ENCODE measurements around the gene FAXC.

The FAXC gene

DNA sequence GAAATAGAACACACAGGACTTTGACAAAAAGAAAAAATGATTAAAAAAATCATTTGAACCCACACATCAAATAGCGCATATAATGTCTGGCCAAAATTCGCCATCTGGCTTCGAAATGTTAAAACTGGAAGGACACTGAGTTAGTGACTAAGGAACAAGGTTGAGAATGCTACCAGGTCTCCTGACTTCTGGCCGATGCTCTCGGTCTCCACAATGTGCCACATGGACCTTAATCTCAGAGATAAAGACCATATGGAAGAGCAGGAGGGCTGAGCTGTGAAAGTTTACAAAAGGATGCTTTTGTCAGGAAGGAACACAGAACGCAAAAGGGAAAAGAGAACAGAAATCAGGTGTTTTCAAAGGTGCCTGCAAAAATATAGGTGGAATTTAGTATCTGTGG, 54.7 kb downstream of the FAXC start:
- no peak for TF ChIP-seq RAD21 (IDR thresholded peaks at IDR 0.05; ENCODE audit: low read depth)
- no peak for TF ChIP-seq CREB1 (IDR thresholded peaks at IDR 0.05; ENCODE audit: low read depth)
- no peak for TF ChIP-seq MAX (IDR thresholded peaks at IDR 0.05)
- TF ChIP-seq ZBTB7A (IDR thresholded peaks at IDR 0.05; ENCODE audit: low read depth): no peak
- TF ChIP-seq NFIC (IDR thresholded peaks at IDR 0.05): no peak
- no peak for TF ChIP-seq EGR1 (IDR thresholded peaks at IDR 0.05)
- TF ChIP-seq CEBPB (IDR thresholded peaks at IDR 0.05): no peak
- no peak for TF ChIP-seq EP300 (IDR thresholded peaks at IDR 0.05; ENCODE audit: borderline replicate concordance)
- TF ChIP-seq, protein P1, sequence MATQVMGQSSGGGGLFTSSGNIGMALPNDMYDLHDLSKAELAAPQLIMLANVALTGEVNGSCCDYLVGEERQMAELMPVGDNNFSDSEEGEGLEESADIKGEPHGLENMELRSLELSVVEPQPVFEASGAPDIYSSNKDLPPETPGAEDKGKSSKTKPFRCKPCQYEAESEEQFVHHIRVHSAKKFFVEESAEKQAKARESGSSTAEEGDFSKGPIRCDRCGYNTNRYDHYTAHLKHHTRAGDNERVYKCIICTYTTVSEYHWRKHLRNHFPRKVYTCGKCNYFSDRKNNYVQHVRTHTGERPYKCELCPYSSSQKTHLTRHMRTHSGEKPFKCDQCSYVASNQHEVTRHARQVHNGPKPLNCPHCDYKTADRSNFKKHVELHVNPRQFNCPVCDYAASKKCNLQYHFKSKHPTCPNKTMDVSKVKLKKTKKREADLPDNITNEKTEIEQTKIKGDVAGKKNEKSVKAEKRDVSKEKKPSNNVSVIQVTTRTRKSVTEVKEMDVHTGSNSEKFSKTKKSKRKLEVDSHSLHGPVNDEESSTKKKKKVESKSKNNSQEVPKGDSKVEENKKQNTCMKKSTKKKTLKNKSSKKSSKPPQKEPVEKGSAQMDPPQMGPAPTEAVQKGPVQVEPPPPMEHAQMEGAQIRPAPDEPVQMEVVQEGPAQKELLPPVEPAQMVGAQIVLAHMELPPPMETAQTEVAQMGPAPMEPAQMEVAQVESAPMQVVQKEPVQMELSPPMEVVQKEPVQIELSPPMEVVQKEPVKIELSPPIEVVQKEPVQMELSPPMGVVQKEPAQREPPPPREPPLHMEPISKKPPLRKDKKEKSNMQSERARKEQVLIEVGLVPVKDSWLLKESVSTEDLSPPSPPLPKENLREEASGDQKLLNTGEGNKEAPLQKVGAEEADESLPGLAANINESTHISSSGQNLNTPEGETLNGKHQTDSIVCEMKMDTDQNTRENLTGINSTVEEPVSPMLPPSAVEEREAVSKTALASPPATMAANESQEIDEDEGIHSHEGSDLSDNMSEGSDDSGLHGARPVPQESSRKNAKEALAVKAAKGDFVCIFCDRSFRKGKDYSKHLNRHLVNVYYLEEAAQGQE (IDR thresholded peaks at IDR 0.05; ENCODE audit: low read depth): no peak
- no peak for TF ChIP-seq TEAD4 (IDR thresholded peaks at IDR 0.05)

DNA sequence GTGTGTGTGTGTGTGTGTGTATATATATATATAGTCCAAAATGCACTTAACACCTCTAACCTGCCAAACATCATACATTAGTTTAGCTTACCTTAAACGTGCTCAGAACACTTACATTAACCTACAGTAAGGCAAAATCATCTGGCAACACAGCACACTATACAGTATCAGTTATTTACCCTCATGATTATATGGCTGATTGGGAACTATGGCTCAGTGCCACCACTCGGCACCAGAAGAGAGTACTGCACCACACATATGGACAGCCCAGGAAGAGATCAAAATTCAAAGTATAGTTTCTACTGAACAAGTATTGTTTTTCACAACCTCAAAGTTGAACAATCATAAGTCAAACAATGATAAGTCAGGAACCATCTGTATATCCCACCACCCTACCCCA, 59.8 kb downstream of the FAXC start:
- no peak for TF ChIP-seq TEAD4 (IDR thresholded peaks at IDR 0.05)
- no peak for TF ChIP-seq CREB1 (IDR thresholded peaks at IDR 0.05; ENCODE audit: low read depth)
- TF ChIP-seq EP300 (IDR thresholded peaks at IDR 0.05; ENCODE audit: borderline replicate concordance): no peak
- TF ChIP-seq FOXM1 (IDR thresholded peaks at IDR 0.05; ENCODE audit: borderline replicate concordance, low read depth): no peak
- TF ChIP-seq MAX (IDR thresholded peaks at IDR 0.05): no peak
- TF ChIP-seq TAF1 (IDR thresholded peaks at IDR 0.05; ENCODE audit: low read depth): no peak
- no peak for TF ChIP-seq NFIC (IDR thresholded peaks at IDR 0.05)
- TF ChIP-seq TCF12 (IDR thresholded peaks at IDR 0.05; ENCODE audit: low read depth): no peak
- TF ChIP-seq CEBPB (IDR thresholded peaks at IDR 0.05): no peak
- TF ChIP-seq, protein P2, sequence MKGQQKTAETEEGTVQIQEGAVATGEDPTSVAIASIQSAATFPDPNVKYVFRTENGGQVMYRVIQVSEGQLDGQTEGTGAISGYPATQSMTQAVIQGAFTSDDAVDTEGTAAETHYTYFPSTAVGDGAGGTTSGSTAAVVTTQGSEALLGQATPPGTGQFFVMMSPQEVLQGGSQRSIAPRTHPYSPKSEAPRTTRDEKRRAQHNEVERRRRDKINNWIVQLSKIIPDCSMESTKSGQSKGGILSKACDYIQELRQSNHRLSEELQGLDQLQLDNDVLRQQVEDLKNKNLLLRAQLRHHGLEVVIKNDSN (IDR thresholded peaks at IDR 0.05): no peak
- no peak for TF ChIP-seq RAD21 (IDR thresholded peaks at IDR 0.05; ENCODE audit: low read depth)
- TF ChIP-seq, protein P1 (IDR thresholded peaks at IDR 0.05; ENCODE audit: low read depth): no peak
- TF ChIP-seq YY1 (IDR thresholded peaks at IDR 0.05; ENCODE audit: low read depth): no peak
- no peak for TF ChIP-seq EGR1 (IDR thresholded peaks at IDR 0.05)

- TF ChIP-seq FOXM1 (IDR thresholded peaks at IDR 0.05; ENCODE audit: borderline replicate concordance, low read depth): no peak
- no peak for TF ChIP-seq RAD21 (IDR thresholded peaks at IDR 0.05; ENCODE audit: low read depth)
- no peak for TF ChIP-seq CREB1 (IDR thresholded peaks at IDR 0.05; ENCODE audit: low read depth)
- TF ChIP-seq, protein P1 (IDR thresholded peaks at IDR 0.05; ENCODE audit: low read depth): no peak
- no peak for TF ChIP-seq NFIC (IDR thresholded peaks at IDR 0.05)
- no peak for TF ChIP-seq EP300 (IDR thresholded peaks at IDR 0.05; ENCODE audit: borderline replicate concordance)
- TF ChIP-seq YY1 (IDR thresholded peaks at IDR 0.05; ENCODE audit: low read depth): no peak
- TF ChIP-seq, protein P2 (IDR thresholded peaks at IDR 0.05): no peak
- TF ChIP-seq EGR1 (IDR thresholded peaks at IDR 0.05): no peak
- no peak for TF ChIP-seq MAX (IDR thresholded peaks at IDR 0.05)
- no peak for TF ChIP-seq CEBPB (IDR thresholded peaks at IDR 0.05)
- TF ChIP-seq TEAD4 (IDR thresholded peaks at IDR 0.05): no peak
- TF ChIP-seq TCF12 (IDR thresholded peaks at IDR 0.05; ENCODE audit: low read depth): no peak
- no peak for TF ChIP-seq TAF1 (IDR thresholded peaks at IDR 0.05; ENCODE audit: low read depth)
- no peak for TF ChIP-seq ZBTB7A (IDR thresholded peaks at IDR 0.05; ENCODE audit: low read depth)
Measured at GRCh38 chr6:99288668-99289067, 60.8 kb downstream of the FAXC start.

GRCh38 chr6:99287523-99287922, 62.0 kb downstream of the FAXC start:
- TF ChIP-seq TAF1 (IDR thresholded peaks at IDR 0.05; ENCODE audit: low read depth) (no peak), MAX (IDR thresholded peaks at IDR 0.05) (no peak), CREB1 (IDR thresholded peaks at IDR 0.05; ENCODE audit: low read depth) (no peak), FOXM1 (IDR thresholded peaks at IDR 0.05; ENCODE audit: borderline replicate concordance, low read depth) (no peak), TEAD4 (IDR thresholded peaks at IDR 0.05) (no peak), ZBTB7A (IDR thresholded peaks at IDR 0.05; ENCODE audit: low read depth) (no peak), EGR1 (IDR thresholded peaks at IDR 0.05) (no peak), NFIC (IDR thresholded peaks at IDR 0.05) (no peak), EP300 (IDR thresholded peaks at IDR 0.05; ENCODE audit: borderline replicate concordance) (no peak), TCF12 (IDR thresholded peaks at IDR 0.05; ENCODE audit: low read depth) (no peak), CEBPB (IDR thresholded peaks at IDR 0.05) (no peak), YY1 (IDR thresholded peaks at IDR 0.05; ENCODE audit: low read depth) (no peak), RAD21 (IDR thresholded peaks at IDR 0.05; ENCODE audit: low read depth) (no peak)
- TF ChIP-seq, protein P1 (IDR thresholded peaks at IDR 0.05; ENCODE audit: low read depth): no peak
- TF ChIP-seq, protein P2 (IDR thresholded peaks at IDR 0.05): no peak

All from Ishikawa (cell line).